GM12878 (cell line): Measurements from ENCODE around the gene CARM1. TPM values are rescaled to one million over a fixed set of nuclear protein-coding genes. Genes with fewer than 3 reads are reported as not detected.

Experiments
- ATAC-seq: fragments of 200-7000 bp; cut with Tn5 transposase; 3 replicates; pipeline ENCODE4 v1.9.1; 2020; ENCODE audit warnings: mild to moderate bottlenecking, moderate library complexity
- BruUV-seq: library from RNA; stranded (reverse); fragments of 400-500 nt; replicated peaks from 2 replicates; lab custom pipeline; 2021; lab: Mats Ljungman, UMichigan
- CTCF ChIA-PET: fragments of 300-600 bp; sonication (Branson Sonifier 250); formaldehyde crosslinking; extraction: SDS; loops from one replicate; lab custom pipeline; 2021; ENCODE audit warnings: inconsistent platforms; lab: Yijun Ruan, JAX
- POLR2A ChIA-PET: fragments of 350-600 bp; formaldehyde crosslinking; extraction: SDS; loops from one replicate; lab custom pipeline; 2021; ENCODE audit warnings: inconsistent platforms; lab: Charles Lee
- RAD21 ChIA-PET: fragments of 300-600 bp; sonication (Branson Sonifier 250); formaldehyde crosslinking; loops from one replicate; lab custom pipeline; 2023; ENCODE audit warnings: antibody characterized with exemption; ENCODE audit not compliant: unreplicated experiment; lab: Charles Lee
- SMC1A ChIA-PET: fragments of 300-600 bp; sonication (Branson Sonifier 250); formaldehyde crosslinking; loops from one replicate; lab custom pipeline; 2023; ENCODE audit not compliant: unreplicated experiment, uncharacterized antibody; lab: Charles Lee
- DNase-seq: peaks from one replicate; pipeline ENCODE4 v3.0.0-alpha.2; 2011; ENCODE audit warnings: low read depth, low spot score
- FAIRE-seq: peaks from 3 replicates; lab custom pipeline; 2011; peaks lifted over from hg19 to GRCh38; lab: Jason Lieb, UNC
- H2AFZ ChIP-seq: 2 replicates; pipeline ENCODE4 v1.6.0; 2011; ENCODE audit warnings: low read depth, low read length, control low read depth; ENCODE audit not compliant: control insufficient read depth
- H3K27ac ChIP-seq: 2 replicates; pipeline ENCODE4 v1.5.1; 2011; ENCODE audit warnings: control low read depth; ENCODE audit not compliant: control insufficient read depth, insufficient read depth
- H3K27me3 ChIP-seq, 2 experiments: replicated peaks in 1 of 2; 2 replicates each; pipeline versions ENCODE4 v1.6.0 to v1.6.1; 2011; ENCODE audit warnings: low read length in 1 of 2; ENCODE audit not compliant: control insufficient read depth in 2 of 2, insufficient read depth in 2 of 2
- H3K36me3 ChIP-seq, 2 experiments: 2 replicates each; pipeline ENCODE4 v1.5.1; 2011; ENCODE audit warnings: low read length in 1 of 2; ENCODE audit not compliant: control insufficient read depth in 2 of 2, insufficient read depth in 2 of 2
- H3K4me1 ChIP-seq: 2 replicates; pipeline ENCODE4 v1.6.1; 2011; ENCODE audit warnings: mild to moderate bottlenecking, low read length, moderate library complexity, mixed read lengths; ENCODE audit not compliant: control insufficient read depth, insufficient read depth
- H3K4me2 ChIP-seq: 2 replicates; pipeline ENCODE4 v1.6.0; 2011; ENCODE audit warnings: control low read depth; ENCODE audit not compliant: control insufficient read depth, insufficient read depth
- H3K4me3 ChIP-seq: fragments of 200-600 bp; sonication (generic); 2 replicates; pipeline ENCODE4 v1.5.1; 2016
- H3K79me2 ChIP-seq: 2 replicates; pipeline ENCODE4 v1.6.0; 2011; ENCODE audit warnings: low read length; ENCODE audit not compliant: control insufficient read depth, insufficient read depth
- H3K9ac ChIP-seq: 2 replicates; pipeline ENCODE4 v1.8.0; 2011; ENCODE audit warnings: low read length, control low read depth, mixed read lengths; ENCODE audit not compliant: control insufficient read depth, insufficient read depth
- H3K9me3 ChIP-seq: replicated peaks from 3 replicates; pipeline ENCODE4 v1.5.1; 2011; ENCODE audit warnings: mild to moderate bottlenecking, low read length; ENCODE audit not compliant: control insufficient read depth, insufficient read depth
- H4K20me1 ChIP-seq: 2 replicates; pipeline ENCODE4 v1.6.0; 2011; ENCODE audit not compliant: control insufficient read depth, insufficient read depth
- HDAC6 ChIP-seq: fragments of 200-600 bp; sonication (generic); IDR thresholded peaks from one replicate; pipeline ENCODE4 v1.8.0; 2017; ENCODE audit warnings: antibody characterized with exemption; ENCODE audit not compliant: unreplicated experiment
- KLF5 ChIP-seq: fragments of 450-650 bp; IDR thresholded peaks from 2 replicates; pipeline ENCODE4 v1.6.1; 2014; ENCODE audit warnings: mild to moderate bottlenecking; ENCODE audit not compliant: partially characterized antibody
- MYC ChIP-seq: IDR thresholded peaks from 2 replicates; pipeline ENCODE4 v1.6.1; 2011; ENCODE audit warnings: mild to moderate bottlenecking, low read length, moderate library complexity, inconsistent platforms; ENCODE audit not compliant: insufficient read depth, insufficient replicate concordance, insufficient read length, severe bottlenecking
- NFYB ChIP-seq: IDR thresholded peaks from 2 replicates; pipeline ENCODE4 v1.6.1; 2011; ENCODE audit warnings: low read depth, mild to moderate bottlenecking, low read length, improper control_type of control experiment, moderate library complexity; ENCODE audit not compliant: insufficient read depth
- SMARCA5 ChIP-seq: fragments of 450-650 bp; IDR thresholded peaks from 2 replicates; pipeline ENCODE4 v1.6.1; 2017; ENCODE audit warnings: mild to moderate bottlenecking
- SMC3 ChIP-seq: IDR thresholded peaks from 2 replicates; pipeline ENCODE4 v1.6.1; 2011; ENCODE audit warnings: low read length, improper control_type of control experiment, borderline replicate concordance
- WRNIP1 ChIP-seq: IDR thresholded peaks from 2 replicates; pipeline ENCODE4 v1.6.1; 2011; ENCODE audit warnings: low read depth, low read length, improper control_type of control experiment, borderline replicate concordance
- ZNF207 ChIP-seq: fragments of 450-650 bp; IDR thresholded peaks from 2 replicates; pipeline ENCODE4 v1.6.1; 2014; ENCODE audit warnings: antibody characterized with exemption, mild to moderate bottlenecking, borderline replicate concordance
- WGBS: methylation state at CpG from one replicate; pipeline ENCODE4 v1.1.6; 2016; ENCODE audit warnings: low lambda C conversion rate; ENCODE audit not compliant: insufficient replicate concordance, insufficient coverage; ENCODE audit errors: missing lambda C conversion rate; 5-methylcytosine and 5-hydroxymethylcytosine counted together
- in situ Hi-C: fragments of 300-500 bp; cut with MboI; formaldehyde crosslinking; loops from 9 replicates; pipeline ENCODE4 v1.14.3; 2018; ENCODE audit warnings: mixed read lengths
- intact Hi-C: fragments of 100-400 bp; cut with micrococcal nuclease; formaldehyde crosslinking; loops from one replicate; pipeline ENCODE4 v1.14.2; 2022; ENCODE audit not compliant: unreplicated experiment
- polyA plus RNA-seq, 11 experiments: library from polyadenylated mRNA; depleted of rRNA in 4 of 11; unstranded in 6 of 11; stranded (reverse) in 5 of 11; fragments of >200 nt; fragmentation: Nextera tagmentation in 4 of 11; fragmentation: Illumina TruSeq in 1 of 11; extraction: Ambion mirVana in 4 of 11; extraction: Trizol in 1 of 11; gene quantifications; 1 replicate in 1 of 11; 2 replicates in 10 of 11; pipeline versions ENCODE4 v1.2.1 to v1.2.3, GENCODE V29; 2011 to 2016; ENCODE audit warnings: inconsistent platforms in 2 of 11, missing spikeins in 2 of 11, low read depth in 1 of 11
- total RNA-seq, 4 experiments: library from RNA; depleted of rRNA in 3 of 4; stranded (reverse); fragments of >200 nt in 3 of 4; fragmentation: Illumina TruSeq in 1 of 4; extraction: Trizol in 1 of 4; gene quantifications; 2 replicates each; pipeline versions ENCODE4 v1.2.1 to v1.2.3, GENCODE V29; 2013 to 2021
- TF ChIP-seq, protein P1 (sequence below): fragments of 150-350 bp; IDR thresholded peaks from 2 replicates; pipeline ENCODE4 v1.6.1; 2014; ENCODE audit warnings: mild to moderate bottlenecking, low read depth, low read length
- TF ChIP-seq, protein P2 (sequence below), 3 experiments: IDR thresholded peaks in 2 of 3; conservative IDR thresholded peaks in 1 of 3; 2 replicates each; pipeline ENCODE4 v1.5.1; 2011; ENCODE audit warnings: low read depth in 3 of 3, low read length in 3 of 3, mild to moderate bottlenecking in 3 of 3, control low read depth in 2 of 3, moderate library complexity in 2 of 3, inconsistent platforms in 1 of 3, mixed read lengths in 1 of 3; ENCODE audit not compliant: control insufficient read depth in 2 of 3, insufficient read depth in 1 of 3; ENCODE audit errors: extremely low read depth in 1 of 3

Gene CARM1
- total and polyA plus RNA-seq, 10 of the 15 experiments (the other 5 are each of a cell fraction or from before 2014, with no cell fraction given), result 0.45 to 116 (median 39.7) TPM

DNA sequence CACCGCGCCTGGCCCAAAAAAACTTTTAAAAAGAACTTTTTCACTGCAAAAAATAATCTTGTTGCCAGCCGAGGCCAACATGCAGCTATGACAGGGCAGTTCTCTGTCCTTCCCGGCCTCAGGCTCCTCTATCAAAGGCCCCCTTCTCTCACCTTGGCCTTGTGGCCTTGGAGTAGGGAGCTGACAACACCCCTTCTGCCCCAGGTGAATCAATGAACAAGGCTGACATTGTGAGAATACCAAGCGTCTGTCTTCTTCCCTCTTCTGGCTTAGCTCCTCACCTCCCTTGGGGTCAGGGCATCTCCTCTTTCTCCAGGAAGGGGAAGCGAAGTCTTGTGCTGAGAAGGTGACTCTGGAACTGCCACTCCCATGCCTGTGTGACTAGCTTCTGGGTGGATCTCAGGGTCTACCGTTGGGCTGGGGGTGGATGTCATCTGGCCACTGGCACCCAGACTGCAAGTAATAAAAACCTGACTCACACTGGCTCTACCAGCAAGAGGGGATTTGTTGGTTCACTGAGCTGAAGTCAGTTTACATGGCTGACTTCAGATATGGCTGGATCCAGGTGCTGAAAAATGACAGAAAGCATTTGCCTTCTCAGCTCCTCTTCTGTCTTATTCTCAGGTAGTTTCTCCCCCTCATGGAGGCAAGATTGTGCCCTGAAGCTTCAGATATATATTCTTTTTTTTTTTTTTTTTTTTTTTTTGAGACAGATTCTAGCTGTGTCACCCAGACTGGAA is 16.8 kb upstream of the CARM1 start (continued):
- no peak for TF ChIP-seq WRNIP1
- TF ChIP-seq ZNF207, result no peak
- TF ChIP-seq MYC, result no peak

DNA sequence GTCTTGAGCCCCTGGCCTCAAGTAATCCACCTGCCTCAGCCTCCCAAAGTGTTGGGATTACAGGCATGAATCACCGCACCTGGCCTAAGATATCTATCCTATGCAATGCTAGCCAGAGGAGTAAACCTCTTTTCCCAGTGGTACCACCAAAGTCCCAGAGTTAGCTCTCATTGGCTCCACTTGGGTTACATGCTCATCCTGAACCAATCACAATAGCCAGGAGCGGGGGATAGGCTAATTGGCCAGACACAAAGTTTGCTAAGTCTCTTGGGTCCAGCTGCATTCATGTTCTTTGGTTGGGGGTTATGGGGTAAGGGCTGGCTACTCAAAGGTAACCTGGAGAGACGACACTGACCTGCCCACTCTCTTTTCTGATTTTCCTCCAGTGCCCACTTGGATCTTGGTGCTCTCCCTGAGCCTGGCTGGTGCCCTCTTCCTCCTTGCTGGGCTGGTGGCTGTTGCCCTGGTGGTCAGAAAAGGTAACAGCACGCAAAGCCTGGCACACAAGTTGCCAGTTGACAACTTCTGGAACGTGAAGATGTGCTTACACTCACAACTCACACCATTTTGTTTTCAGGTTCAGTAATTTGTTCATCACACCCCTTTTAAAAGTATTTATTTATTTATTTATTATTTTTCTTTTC is 15.4 kb upstream of the CARM1 start:
- BruUV-seq, result no TSS peak
- Histone ChIP-seq H3K9me3 (no peaks in the 10 kb centered on the region), H3K4me2 (no peak overlapping the region), H2AFZ (no peak overlapping the region), H3K36me3 (no peaks in the 10 kb centered on the region), H3K4me3 (no peak overlapping the region), H3K27ac (no peak overlapping the region), H4K20me1 (no peaks in the 10 kb centered on the region), H3K4me1 (no peaks in the 10 kb centered on the region; the same call in 1 of the 2 replicates), H3K79me2 (no peaks in the 10 kb centered on the region), H3K9ac (no peak overlapping the region), H3K27me3 (no peaks in the 10 kb centered on the region)
- intact Hi-C loops, result no loop called here
- FAIRE-seq (no peak), ATAC-seq (peak; percentile 76), DNase-seq (no peak)
- ChIA-PET SMC1A (interaction anchor here (1.5 to 3.3 kb wide), 2 partner anchors 10 to 138 kb away, joined by 3 to 34 read pairs; partner anchors contain the start of gene DNM2), CTCF (interaction anchor here (1.0 to 5.4 kb wide), 10 partner anchors 8 to 275 kb away, joined by 3 to 53 read pairs (median 14); partner anchors contain the start of genes DNM2, QTRT1 and TMED1), RAD21 (interaction anchor here (0.6 to 2.2 kb wide), 2 partner anchors 140 to 182 kb away, joined by 3 to 9 read pairs; no protein-coding TSS in a partner anchor), POLR2A (interaction anchor here (0.6 to 1.2 kb wide), 2 partner anchors 12 to 204 kb away, joined by 3 to 5 read pairs; no protein-coding TSS in a partner anchor)
- in situ Hi-C loops, result no loop called here
- TF ChIP-seq SMARCA5 (no peak), MYC (no peak), KLF5 (no peak), HDAC6 (no peak), SMC3 (no peak), NFYB (peak; percentile 60; the same call in 1 of the 2 replicates)
- TF ChIP-seq, protein P1, sequence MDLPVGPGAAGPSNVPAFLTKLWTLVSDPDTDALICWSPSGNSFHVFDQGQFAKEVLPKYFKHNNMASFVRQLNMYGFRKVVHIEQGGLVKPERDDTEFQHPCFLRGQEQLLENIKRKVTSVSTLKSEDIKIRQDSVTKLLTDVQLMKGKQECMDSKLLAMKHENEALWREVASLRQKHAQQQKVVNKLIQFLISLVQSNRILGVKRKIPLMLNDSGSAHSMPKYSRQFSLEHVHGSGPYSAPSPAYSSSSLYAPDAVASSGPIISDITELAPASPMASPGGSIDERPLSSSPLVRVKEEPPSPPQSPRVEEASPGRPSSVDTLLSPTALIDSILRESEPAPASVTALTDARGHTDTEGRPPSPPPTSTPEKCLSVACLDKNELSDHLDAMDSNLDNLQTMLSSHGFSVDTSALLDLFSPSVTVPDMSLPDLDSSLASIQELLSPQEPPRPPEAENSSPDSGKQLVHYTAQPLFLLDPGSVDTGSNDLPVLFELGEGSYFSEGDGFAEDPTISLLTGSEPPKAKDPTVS, result no peak
- TF ChIP-seq, protein P2, sequence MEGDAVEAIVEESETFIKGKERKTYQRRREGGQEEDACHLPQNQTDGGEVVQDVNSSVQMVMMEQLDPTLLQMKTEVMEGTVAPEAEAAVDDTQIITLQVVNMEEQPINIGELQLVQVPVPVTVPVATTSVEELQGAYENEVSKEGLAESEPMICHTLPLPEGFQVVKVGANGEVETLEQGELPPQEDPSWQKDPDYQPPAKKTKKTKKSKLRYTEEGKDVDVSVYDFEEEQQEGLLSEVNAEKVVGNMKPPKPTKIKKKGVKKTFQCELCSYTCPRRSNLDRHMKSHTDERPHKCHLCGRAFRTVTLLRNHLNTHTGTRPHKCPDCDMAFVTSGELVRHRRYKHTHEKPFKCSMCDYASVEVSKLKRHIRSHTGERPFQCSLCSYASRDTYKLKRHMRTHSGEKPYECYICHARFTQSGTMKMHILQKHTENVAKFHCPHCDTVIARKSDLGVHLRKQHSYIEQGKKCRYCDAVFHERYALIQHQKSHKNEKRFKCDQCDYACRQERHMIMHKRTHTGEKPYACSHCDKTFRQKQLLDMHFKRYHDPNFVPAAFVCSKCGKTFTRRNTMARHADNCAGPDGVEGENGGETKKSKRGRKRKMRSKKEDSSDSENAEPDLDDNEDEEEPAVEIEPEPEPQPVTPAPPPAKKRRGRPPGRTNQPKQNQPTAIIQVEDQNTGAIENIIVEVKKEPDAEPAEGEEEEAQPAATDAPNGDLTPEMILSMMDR (IDR thresholded peaks at IDR 0.05 in 2 of 3, conservative IDR thresholded peaks at IDR 0.05 in 1 of 3; ENCODE audit: control insufficient read depth in 2 of 3, extremely low read depth in 1 of 3, insufficient read depth in 1 of 3, low read depth in 3 of 3, low read length in 3 of 3), result peak; percentile 24 to 65 (median 56)
- 45% methylated on average over 5 of the region's 5 CpGs for WGBS
